IPS-11a (cell line): ENCODE measurements around the gene TTC36.
"Not testable (repeated sequence)": the region's sequence is repeated elsewhere in the genome, so short reads cannot be mapped to it uniquely, and the experiment has no call there.

ENCODE experiments used
- H3K4me3 ChIP-seq: one replicate; pipeline ENCODE4 v1.5.1; 2013; ENCODE audit warnings: low read depth, low read length, control low read depth

Gene TTC36

GRCh38 chr11:118574636-118575035 lies 47.4 kb downstream of the TTC36 start:
- no peak overlapping the region for H3K4me3 ChIP-seq

GRCh38 chr11:118577995-118578394 lies 50.7 kb downstream of the TTC36 start:
- not testable (repeated sequence) for H3K4me3 ChIP-seq
